Sciatic nerve (tissue), 2 donors: ENCODE measurements around the gene ZPBP2. TPM values are rescaled to one million over a fixed set of nuclear protein-coding genes. Genes with fewer than 3 reads are reported as not detected.

Source experiments
- ATAC-seq: fragments of 200-7000 bp; cut with Tn5 transposase; one replicate; pipeline ENCODE4 v1.9.1; 2020; ENCODE audit warnings: mild to moderate bottlenecking, moderate library complexity
- DNase-seq: peaks from one replicate; pipeline ENCODE4 v3.0.0-alpha.2; 2020; ENCODE audit warnings: low spot score
- intact Hi-C: fragments of 100-400 bp; cut with DNase I; formaldehyde crosslinking; loops from one replicate; pipeline ENCODE4 v1.14.2; 2022
- total RNA-seq: library from RNA; stranded (reverse); fragmentation: NEBNext Ultra II Directional; extraction: Animal tissue kit (Norgen Biotek cat#: 25700); gene quantifications from one replicate; pipeline ENCODE4 v1.2.1, GENCODE V29; 2021
- donor health status: DM: no; HTN: no; CAD: no.
- donor health status: DM: no; HTN: no; CAD: no.

ZPBP2 gene, protein sequence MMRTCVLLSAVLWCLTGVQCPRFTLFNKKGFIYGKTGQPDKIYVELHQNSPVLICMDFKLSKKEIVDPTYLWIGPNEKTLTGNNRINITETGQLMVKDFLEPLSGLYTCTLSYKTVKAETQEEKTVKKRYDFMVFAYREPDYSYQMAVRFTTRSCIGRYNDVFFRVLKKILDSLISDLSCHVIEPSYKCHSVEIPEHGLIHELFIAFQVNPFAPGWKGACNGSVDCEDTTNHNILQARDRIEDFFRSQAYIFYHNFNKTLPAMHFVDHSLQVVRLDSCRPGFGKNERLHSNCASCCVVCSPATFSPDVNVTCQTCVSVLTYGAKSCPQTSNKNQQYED
- not detected for total RNA-seq

DNA sequence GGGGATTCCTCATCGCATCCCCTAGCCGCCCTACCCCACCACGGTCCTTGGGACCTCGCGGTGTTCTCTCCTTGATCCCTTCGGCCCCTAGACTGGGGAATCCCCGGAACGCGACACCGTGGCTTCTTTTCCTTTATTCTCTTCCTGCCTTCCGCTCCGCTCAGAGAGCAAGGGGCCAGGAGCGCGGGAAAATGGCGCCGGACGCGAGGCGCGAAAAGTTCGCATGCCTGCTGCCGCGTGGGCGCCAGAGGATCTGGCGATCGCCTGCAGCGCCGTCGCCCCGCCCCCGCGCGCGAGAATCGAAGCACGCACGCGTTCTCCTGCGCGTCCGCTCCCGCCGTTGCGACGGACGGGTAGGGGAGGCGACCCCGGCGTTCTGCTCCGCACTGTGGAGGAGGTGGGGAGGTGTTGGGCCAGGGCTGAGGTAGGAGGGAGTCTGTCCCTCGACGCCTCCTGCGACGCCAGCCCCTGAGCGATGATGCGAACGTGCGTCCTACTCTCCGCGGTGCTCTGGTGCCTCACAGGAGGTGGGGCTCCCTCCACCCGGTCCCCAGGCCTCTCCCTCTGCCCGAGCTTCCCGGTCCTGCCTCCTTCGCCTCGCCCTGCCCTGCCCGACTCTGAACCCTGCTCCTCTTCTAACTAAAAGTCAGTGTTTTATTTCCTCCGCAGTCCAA, at the start of gene ZPBP2:
Gene ZPBP2 (plus strand): TSS at position 323 of the 674 bp plus-strand sequence. CDS start 153 bp downstream, at position 476.
- intact Hi-C loops: no loop called here
- no peak for ATAC-seq
- no peak for DNase-seq

DNA sequence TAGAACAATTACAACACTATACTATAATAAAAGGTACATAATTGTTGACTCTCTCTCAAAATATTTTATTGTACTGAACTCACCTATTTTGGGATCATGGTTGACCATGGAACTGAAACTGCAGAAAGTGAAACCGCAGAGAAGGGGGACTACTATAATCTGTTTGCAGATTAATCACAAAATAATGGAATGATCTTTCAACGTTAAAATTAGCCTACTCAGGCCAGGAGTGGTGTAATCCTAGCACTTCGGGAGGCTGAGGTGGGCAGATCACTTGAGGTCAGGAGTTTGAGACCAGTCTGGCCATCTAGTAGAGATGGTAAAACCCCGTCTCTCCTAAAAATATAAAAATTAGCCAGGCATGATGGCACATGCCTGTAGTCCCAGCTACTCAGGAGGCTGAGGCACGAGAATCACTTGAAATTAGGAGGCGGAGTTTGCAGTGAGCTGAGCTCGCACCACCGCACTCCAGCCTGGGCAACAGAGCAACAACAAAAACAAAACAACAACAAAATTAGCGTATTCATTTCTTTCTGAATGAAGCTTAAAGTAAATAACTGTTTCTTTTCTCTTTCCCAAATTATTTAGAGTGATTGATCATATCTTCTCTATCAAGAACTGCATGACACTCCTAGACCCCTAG, 49.5 kb upstream of the ZPBP2 start:
- DNase-seq: no peak
- intact Hi-C loops: no loop called here
- ATAC-seq: no peak

DNA sequence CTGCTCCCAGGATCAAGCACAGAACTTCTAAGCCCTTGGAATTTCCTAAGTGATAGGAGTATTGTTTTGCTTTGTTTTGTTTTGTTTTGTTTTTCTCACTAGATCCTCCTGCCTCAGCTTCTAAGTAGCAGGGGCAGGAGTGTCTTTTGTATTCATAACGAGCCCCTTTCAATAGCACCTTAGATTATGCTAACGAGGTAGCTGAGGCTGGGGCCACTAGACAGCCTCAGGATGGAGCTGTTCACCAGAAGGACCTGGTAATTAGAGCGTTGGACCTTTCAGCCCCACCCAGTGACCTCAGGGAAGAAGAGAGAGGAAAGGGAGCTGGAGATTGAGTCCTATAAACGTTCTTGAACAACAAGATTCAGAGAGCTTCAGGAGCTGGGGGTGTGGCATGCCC, 47.5 kb upstream of the ZPBP2 start:
- ATAC-seq: no peak
- no peak for DNase-seq
- intact Hi-C loops: no loop called here

DNA sequence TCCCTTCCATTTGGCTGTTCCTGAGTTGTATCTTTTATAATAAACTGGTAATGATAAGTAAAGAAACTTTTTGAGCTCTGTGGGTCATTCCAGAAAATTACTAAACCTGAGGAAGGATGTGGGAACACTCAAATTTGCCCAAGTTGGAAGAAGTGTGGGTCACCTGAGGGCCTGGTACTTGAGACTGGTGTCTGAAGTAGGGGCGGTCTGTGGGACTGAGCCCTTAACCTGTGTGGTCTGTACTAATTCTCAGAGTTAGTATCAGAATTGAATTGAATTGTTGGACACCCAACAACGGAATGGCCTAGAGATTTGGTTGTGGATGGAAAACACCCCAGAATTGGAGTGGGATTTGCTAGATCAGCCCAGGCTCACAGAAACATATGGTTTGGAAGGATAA, 47.0 kb upstream of the ZPBP2 start:
- DNase-seq: no peak
- no peak for ATAC-seq
- intact Hi-C loops: no loop called here

DNA sequence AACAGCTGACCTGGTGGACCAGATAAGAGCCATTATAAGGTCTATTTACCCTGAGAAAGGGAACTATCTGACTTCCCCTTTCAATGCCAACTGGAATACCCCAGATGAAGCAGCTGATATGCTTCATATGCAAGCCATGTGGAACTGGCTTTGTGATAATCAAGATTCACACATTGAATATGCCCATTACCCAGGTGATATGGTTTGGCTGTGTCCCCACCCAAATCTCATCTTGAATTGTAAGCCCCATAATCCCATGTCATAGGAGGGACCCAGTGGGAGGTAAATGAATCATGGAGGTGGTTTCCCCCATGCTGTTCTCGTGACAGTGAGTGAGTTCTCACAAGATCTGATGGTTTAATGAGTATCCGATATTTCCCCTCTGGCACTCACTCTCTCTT, 46.0 kb upstream of the ZPBP2 start:
- ATAC-seq (no peak), DNase-seq (no peak)
- intact Hi-C loops: no loop called here

DNA sequence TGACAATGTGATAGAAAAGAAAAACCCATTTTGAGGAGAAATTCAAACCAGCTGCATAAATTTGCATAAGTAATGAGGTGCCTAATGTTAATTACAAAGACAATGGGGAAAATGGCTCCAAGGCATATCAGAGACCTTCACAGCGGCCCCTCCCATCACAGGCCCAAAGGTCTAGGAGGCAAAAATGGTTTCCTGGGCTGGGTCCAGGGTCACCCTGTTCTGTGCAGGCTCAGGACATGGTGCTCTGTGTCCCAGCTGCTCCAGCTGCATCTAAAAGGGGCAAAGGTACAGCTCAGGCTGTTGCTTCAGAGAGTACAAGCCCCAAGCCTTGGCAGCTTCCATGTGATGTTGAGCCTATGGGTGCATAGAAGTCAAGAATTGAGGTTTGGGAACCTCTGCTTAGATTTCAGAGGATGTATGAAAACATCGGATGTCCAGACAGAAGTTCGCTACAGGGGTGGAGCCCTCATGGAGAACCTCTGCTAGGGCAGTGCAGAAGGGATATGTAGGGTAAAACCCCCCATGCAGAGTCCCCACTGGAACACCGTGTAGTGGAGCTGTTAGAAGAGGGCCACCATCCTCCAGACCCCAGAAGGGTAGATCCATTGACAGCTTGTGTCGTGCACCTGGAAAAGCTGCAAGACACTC, 44.5 kb upstream of the ZPBP2 start:
- no peak for DNase-seq
- intact Hi-C loops: no loop called here
- ATAC-seq: no peak

DNA sequence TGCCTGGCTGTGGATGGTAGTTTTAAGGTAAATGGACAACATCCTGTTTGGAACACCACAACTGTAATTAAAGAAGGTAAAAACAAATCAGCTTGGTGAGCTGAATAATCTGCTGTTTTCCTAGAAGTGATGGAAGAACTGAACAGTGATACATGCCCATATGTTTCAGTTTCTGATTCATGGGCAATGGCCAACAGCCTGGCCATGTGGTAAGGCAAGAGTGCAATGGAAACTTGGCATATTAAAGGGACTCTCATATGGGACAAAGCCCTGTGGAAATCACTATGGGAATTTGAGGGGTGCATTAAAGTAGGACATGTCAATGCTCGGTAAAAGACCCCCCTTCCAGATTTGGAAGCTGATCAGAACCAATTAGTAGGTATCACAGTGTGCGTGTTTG, 41.7 kb upstream of the ZPBP2 start:
- DNase-seq (no peak), ATAC-seq (no peak)
- intact Hi-C loops: no loop called here

DNA sequence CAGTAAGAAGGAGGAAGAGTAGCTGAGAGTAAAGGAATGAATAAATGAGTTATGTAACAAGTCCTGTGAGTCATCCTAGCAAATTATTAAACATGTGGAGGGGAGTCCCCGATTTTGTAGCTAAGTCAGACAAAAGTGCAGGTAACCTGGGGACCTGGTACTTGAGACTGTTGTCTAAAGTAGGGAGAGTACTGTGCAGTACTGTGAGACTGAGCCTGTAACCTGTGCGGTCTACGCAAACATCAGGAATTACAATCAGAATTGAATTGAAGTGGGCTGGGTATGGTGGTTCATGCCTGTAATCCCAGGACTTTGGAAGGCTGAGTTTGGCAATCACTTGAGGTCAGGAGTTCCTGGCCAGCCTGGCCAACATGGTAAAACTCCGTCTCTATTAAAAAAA, 39.6 kb upstream of the ZPBP2 start:
- DNase-seq (no peak), ATAC-seq (no peak)
- intact Hi-C loops: no loop called here

DNA sequence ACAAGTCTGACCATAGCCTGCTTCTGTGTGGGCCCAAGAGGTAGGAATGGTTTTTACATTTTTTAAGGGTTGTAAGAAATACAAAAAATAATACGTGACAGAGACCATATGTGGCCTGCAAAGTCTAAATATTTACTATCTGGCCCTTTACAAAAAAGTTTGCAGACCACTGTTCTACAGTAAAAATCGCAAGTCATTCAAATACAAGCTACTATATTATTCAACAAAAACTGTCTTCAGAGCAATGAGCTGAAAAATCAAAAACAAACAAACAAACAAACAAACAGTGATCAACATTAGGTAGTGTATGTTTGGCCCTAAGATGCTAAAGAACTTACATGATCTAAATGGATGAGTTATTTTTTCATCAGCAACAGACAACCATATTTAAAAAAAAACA, 36.4 kb upstream of the ZPBP2 start:
- ATAC-seq: no peak
- DNase-seq: no peak
- intact Hi-C loops: no loop called here

DNA sequence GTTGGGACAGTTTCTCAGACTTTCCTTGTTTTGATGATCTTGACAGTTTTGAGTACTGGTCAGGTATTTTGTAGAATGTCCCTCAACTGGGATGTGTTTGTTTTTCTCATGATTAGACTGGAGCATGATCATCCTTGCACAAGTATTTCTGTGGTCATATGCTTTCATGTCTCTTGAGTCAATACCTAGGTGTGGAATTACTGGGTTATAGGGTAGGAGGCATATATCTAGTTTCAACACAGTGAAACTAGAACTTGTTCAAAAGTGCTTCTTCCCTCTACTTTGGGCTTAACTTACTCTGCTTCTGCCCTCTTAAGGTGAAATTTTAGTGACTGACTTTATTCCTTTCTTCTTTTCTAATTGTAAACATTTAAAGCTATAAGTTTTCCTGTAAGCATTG, 34.0 kb upstream of the ZPBP2 start:
- DNase-seq: no peak
- ATAC-seq: no peak
- intact Hi-C loops: no loop called here

DNA sequence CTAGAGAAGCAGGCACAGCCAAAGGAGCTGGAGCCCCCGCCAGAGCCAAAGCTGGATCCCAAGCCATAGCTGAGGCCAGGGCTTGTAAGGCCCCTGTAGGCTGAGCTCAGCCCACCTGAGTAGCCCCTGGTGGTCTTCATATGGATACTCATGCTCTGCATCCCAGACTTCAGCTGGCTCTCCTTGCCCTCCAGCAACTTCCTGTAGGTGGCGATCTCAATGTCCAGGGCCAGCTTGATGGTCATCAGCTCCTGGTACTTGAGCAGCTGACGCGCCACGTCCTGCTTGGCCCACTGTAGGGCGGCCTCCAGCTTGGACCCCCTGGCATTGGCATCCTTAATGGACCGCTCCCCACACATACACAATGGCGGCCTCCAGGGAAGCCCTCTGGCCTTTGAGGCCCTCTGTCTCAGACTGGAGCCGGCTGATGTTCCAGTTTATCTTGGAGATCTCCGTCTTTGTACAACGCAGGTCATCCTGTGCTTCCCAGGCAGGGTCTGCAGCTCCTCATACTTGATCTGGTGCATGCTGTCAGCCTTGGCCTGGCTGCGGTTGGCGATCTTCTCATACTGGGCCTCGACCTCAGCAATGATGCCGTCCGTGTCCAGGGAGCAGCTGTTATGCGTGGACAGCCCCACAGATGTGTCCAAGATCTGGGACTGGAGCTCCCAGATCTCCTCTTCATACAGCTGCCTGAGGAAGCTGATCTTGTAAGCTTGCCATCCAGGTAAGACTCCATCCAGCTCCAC, 32.8 kb upstream of the ZPBP2 start:
- DNase-seq (no peak), ATAC-seq (no peak)
- intact Hi-C loops: no loop called here

DNA sequence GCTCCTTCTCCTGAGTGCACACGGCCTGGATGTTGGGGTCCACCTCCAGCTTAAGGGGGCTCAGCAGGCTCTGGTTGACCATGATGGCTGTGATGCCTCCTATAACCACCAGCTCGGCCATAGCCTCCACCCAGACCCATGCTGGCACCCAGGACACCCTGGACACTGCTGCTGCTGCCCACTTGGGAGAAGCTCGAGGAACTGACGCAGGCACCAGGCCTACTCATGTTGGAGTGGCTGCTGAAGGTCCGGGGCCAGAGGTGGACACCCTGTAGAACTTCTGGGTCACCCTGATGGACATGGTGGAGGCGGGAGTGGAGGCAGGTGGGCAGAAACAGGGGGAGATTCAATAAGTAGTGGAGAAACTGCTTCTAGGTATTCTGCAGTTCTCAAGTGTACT, 31.9 kb upstream of the ZPBP2 start:
- DNase-seq (no peak), ATAC-seq (no peak)
- intact Hi-C loops: no loop called here

DNA sequence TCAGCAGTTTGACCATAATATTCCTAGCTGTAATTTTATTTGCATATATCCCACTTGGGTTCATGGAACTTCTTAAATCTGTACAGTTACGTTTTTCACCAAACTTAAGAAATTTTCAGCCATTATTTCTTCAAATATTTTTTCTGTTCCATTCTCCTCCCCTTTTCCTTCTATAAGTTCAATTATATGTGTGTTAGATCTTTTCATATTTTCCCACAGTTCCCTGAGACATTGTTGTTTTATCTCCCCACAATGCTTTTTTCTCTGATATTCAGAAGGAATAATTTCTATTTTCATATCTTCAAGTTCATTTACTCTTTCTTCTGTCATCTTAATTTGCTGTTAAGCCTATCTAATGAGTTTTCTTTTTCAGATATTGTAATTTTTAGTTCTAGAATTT, 29.9 kb upstream of the ZPBP2 start:
- ATAC-seq (no peak), DNase-seq (no peak)
- intact Hi-C loops: no loop called here

DNA sequence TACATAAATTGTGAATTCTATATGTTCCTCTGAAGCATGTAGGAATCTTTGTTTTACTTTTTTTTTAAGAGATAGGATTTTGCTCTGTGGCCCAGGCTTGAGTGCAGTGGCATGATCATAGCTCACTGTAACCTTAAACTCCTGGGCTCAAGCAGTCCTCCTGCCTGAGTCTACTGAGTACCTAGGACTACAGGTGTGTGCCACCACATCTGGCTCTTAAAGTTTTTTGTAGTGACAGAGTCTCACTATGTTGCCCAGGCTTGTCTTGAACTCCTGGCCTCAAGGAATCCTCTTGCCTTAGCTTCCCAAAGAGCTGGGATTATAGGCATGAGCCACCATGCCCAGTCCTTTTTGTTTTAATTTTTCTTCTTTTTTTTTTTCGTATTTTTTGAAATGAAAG, 29.2 kb upstream of the ZPBP2 start:
- ATAC-seq (no peak), DNase-seq (no peak)
- intact Hi-C loops: no loop called here

DNA sequence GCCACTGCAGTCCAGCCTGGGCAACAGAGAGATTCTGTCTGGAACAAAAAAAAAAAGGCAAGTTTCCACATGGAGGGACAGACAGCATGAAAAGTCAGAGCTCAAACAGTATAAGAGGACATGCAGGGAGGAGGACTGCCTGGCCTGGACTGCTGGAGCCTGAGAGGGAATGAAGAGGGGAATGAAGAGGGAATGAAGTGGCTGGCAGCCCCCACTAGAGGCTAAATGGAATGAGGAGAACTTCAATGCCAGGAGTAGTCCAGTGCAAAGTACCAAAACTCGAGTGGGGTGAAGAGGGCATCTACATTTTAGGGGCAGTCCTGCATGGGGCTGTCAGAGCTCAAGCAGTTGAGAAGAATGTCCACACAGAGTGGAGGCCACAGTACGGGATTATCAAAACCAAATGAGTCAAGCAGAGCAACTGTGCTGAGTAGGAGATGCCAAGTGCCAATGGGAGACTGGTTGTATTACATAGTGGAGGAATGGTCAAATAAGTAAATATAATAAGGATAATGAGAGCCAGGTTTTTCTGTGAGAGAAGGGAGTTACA, 26.8 kb upstream of the ZPBP2 start:
- ATAC-seq (no peak), DNase-seq (no peak)
- intact Hi-C loops: no loop called here

DNA sequence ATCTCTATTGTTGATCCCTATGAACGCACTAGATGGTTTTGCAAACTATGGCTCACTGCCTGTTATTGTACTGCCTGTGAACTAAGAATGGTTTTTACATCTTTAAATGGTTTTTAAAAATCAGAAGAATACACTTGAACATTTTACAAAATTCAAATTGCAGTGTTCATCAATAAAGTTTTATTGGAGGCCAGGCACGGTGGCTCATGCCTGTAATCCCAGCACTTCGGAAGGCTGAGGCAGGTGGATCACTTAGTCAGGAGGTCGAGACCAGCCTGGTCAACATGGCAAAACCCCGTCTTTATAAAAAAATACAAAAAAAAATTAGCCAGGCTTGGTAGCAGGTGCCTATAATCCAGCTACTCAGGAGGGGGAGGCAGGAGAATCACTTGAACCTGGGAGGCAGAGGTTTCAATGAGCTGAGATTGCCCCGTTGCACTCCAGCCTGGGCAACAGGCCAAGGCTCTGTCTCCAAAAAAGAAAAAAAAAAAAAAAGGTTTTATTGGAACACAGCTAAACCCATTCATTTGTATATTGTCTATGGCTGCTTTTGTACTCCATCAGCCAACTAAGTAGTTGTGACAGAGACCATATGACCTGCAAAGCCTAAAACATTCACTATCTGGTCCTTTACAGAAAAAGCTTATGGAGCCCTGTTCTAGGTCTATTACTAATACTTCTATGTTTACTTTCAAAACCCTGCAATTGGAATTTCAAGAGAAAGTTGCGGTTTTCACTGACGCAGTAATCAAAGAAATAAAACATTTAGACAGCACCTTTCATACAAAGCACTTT, 22.8 kb upstream of the ZPBP2 start:
- DNase-seq (no peak), ATAC-seq (no peak)
- intact Hi-C loops: no loop called here

DNA sequence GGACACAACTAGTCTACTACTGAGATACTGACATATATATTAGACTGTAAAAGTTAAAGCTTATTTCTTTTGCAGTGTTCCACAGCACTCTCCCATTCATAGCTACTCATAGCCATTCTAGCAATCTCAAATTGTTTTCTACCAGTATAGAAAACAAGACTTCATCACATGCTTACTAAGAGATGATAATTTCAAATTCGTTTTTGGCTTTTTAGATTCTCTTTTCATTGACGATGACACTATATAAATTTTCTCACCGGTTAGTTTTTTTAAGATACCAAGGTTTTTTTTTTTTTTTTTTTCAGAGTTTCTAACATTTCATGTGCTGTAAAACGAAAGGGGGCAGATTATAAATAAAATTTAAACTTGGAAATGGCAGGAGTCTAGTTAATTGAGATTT, 21.8 kb upstream of the ZPBP2 start:
- intact Hi-C loops: no loop called here
- no peak for DNase-seq
- no peak for ATAC-seq

DNA sequence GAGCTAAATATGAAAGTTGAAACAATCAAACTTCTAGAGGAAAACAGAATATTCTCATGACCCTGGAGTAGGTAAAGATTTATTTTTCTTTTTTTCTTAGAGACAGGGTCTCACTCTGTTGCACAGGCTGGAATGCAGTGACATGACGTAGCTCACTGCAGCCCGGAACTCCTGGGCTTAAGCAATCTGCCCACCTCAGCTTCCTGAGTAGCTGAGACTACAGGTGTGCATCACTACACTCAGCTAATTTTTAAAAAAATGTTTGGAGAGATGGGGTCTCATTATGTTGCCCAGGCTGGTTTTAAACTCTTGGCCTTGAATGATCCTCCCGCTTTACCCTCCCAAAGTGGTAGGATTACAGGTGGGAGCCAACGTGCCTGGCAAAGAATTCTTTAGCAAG, 19.4 kb upstream of the ZPBP2 start:
- ATAC-seq (no peak), DNase-seq (no peak)
- intact Hi-C loops: no loop called here
